ENCODE data around the gene PAX7. TPM values are rescaled to one million over a fixed set of nuclear protein-coding genes. Genes with fewer than 3 reads are reported as not detected.

Gene PAX7
- polyA plus RNA-seq, 4 donors, result 0.02 TPM; not detected in 3

DNA sequence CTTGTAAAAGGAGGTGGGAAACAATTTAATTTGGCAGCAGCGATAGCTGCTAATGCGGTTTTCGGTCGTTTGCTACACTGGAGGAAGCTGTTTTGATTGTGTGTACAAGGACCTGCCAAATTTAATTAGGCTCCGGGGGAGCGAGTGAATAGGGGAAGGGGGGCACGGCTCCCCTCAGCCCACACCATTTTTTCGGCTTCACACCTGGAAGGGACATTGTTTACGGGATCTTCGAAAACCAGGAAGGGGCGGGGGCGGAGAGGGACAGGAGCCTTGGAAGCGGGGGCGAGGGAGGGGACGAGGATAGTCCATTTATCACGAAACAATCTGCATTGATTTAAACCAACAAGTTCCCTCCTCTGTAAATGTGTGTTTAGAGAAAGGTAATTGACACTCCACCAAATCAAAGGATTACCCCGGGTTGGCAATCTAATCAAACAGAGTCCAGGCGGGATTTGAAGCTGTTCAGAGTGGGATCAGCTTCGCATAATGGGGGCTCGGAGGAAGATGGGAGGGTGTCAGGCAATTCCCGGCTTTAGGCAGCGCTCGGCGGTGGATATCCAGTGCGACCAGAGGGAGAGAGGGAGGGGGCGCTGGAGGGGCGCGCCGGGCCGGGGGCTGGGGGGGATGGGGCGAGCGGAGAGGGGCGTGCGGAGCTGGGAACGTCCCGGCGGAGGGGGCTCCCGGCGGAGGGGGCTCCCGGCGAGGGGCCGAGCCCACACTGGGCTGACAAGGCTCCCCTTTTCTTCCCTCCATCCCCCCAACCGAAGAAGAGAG is 9.8 kb downstream of the PAX7 start:
- no peak for DNase-seq (ENCODE audit: low read depth in 4 of 4, low spot score in 2 of 4)

DNA sequence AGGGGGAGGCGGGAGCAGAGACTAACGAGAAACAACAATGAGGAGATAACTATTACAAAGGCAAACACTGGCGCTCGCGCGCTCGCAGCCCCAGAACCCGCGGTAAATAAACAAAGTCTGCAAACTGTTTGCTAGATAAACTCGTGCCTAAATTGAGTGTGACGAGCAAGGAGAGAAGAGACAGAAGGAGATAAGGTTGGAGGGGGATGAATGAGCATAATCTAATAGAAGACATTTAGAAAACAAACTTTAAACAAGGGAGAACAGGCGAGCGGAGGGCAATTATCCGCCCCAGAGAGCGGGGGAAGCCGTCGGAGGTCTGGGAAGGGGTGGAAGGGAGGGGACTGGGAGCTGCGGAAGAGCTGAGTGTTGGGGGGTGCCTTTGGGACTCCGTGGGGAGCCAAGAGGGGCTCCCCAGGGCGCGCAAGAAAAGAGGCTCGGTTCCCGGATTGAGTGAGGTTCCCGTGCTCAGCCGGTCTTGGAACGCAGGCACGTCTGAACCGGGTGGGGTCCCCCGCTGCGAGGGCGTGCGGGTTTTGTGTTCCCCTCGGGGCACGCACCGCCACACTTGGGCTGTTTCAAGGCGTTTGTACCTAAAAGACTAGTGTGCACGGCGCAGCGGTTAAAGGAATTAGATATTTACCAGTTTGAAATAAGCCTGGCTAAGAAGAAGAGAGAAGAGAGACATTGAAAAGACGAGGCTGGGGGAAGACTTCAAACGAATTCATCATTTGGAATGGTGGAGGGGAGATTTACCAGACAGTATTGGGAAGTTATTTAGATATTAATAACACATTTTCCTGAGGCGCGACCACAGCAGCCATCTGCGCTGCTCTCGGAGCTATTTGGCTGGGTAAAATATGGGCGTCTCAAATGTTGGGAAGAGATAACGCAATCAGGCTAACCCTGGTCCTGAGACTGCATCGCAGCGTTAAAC is 10.6 kb downstream of the PAX7 start:
- no peak for DNase-seq (ENCODE audit: low read depth in 4 of 4, low spot score in 2 of 4)

DNA sequence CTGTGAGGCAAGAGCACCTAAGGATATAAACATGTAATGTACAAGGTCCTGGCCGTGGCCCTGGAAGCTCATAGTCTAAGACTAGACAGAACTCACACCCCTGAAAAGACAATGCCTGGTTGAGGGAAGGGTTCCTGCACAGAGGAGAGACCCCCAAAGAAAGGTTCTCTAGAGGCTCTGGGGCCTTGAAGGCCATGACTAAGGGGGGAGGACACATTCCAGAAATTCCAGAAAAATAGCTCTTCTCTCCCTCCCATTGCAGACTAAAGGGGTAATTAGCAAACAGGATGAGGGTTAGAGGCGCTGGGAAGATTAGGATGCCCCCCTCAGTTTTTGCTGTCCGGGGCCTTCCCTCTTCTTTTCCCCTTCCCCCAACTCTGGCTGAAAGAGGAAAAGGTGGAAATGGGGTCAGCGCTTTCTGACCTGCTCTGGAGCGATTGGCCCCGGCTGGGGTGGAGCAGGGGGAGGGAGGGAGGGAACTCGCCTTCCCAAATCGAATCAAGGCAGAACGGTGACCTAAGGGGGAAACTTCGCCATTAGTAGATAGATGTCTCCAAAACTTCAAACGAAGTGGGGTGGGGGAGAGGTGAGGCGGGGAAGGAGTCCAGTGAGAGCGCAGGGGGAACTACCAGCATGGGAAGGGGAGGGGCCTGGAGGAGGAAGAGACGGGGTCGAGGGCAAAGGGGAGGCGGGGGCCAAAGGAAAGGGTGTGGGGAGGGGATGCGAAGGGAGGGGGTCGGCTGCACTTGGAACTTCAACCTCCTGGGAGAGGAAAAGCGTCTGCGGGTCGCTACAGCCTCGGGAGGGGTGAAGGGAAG is 11.8 kb downstream of the PAX7 start:
- no peak for DNase-seq (ENCODE audit: low read depth in 4 of 4, low spot score in 2 of 4)

DNA sequence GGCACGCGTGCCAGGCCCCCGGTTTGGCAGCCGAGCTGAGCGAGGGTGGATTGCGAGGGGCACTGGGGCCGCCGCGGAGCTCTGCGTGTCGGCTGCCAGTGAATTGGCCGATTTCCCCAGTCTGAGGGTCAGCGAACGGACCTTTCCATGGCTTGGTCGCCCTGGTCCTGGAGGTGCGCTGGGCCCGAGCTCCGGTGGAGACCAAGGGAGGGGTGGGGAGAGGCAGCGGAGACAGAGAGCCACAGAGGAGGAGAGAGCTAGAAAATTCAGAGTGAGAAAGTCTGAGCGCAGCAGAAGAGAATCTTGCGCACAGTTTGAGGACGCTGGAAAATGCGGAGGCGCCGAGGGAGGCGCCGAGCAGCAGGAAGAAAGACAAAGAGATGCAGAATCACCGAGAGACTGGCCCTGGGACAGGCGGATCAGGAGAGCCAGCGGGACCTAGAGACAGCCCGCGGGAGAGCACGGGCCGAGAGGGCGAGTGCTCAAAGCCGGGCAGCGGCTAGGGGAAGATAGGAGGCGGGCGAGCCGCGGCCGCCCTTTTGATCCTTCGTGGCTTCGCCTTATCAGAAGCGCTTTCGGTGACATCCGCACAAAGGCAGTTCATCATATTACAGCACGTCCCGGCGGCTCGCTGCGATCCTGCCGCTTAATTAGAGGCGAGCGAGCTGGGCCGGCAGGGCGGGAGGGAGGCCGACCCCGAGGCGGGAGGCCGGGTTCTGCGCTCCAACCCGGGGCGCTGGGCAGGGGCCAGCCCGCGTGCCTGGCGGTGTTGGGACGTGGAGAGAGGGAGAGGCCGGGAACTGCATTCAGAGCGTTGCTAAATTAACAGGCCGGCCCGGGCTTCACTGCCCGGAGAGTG is 12.7 kb downstream of the PAX7 start:
- no peak for DNase-seq (ENCODE audit: low read depth in 4 of 4, low spot score in 2 of 4)

DNA sequence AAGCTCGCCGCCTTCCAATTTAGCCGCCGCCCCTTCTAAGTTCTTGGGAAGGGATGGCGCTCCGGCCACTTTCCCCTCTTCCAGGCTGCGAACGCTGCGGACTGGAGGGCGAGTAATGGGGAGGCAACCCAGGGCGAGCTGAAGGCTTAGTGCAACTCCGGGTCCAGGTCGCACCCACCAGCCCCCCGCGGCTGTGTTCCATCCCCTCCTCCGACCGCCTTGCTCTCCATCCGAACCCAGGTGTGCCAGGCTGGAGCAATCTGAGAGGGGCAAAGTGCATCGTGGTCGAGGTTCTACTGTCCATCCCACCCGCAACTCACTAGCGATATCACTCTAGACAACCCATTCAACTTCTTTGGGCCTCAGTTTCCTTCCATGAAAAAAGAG is 13.4 kb downstream of the PAX7 start:
- DNase-seq (ENCODE audit: low read depth in 4 of 4, low spot score in 2 of 4), result no peak

DNA sequence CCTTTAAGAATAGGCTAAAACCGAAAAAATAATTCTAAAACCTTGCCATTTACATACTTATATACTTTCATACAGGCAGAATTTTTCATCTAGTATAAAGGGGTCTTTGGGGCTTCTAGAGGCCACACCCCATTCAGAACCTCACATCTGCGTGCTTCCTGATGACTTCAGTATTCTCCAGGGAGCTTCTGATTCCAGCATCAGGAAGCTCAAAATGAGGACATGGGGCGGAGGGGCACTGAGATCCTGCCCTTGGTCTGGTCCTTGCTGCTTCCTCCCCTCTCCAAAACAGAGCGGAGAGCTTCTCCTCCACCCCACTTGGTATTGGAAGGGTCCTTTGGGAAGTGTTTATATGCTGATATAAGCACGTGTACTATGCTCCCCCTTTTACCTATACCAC is 13.8 kb downstream of the PAX7 start:
- DNase-seq (ENCODE audit: low read depth in 4 of 4, low spot score in 2 of 4), result no peak

DNA sequence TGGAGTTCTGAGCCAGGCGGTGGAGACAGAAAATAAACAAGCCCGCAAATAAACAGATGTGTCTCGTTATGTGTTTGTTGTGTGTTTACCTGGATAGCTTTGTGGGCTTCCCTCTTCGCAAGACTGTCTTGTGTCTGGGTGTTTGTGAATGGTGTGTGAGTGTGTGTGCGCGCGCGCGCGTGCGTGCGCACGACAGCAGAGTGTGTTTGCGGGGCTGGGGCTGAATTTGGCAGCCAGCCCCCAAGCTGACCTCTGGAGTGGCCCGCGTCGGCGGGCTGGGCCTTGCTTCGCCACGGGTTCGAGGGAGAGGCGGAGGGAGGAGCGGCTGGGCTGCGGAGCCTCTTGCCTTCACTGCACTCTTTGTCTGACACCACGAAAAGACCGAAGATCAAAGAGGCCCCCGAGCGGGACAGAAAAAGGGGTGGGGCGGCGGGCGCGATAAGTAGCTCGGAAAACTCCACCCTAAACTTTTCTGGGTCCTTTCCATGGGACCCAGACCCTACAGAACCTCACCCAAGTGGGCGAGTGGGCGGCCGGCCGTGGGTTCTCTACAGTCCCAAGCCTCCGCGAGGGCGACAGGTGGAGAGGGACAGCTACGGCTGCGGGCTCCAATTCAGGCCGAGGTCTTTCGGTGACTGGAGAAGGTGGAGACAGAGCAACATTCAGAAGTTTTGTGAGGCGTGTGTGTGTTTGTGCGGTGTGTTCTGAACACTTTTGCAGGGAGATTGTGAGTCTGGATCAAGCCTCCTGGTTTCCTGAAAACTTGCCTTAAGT is 14.5 kb downstream of the PAX7 start:
- no peak for DNase-seq (ENCODE audit: low read depth in 4 of 4, low spot score in 2 of 4)

DNA sequence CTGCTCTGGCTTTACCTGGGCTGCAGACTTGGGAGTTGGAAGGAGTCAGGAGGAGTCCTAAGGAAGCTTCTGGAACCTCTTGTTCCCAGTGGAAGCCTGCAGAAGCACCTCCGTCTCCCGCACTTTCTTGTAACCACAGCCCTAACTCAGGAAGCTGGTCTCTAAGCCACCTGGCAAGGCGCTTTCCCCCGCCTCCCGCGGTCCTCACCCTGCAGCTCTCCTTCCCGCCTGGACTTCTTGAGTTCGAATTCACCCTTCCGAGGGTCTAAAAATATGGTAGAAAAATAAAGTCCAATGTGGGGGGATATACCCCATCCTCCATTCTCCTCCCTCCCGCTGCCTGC is 15.1 kb downstream of the PAX7 start:
- DNase-seq (ENCODE audit: low read depth in 4 of 4, low spot score in 2 of 4), result no peak

DNA sequence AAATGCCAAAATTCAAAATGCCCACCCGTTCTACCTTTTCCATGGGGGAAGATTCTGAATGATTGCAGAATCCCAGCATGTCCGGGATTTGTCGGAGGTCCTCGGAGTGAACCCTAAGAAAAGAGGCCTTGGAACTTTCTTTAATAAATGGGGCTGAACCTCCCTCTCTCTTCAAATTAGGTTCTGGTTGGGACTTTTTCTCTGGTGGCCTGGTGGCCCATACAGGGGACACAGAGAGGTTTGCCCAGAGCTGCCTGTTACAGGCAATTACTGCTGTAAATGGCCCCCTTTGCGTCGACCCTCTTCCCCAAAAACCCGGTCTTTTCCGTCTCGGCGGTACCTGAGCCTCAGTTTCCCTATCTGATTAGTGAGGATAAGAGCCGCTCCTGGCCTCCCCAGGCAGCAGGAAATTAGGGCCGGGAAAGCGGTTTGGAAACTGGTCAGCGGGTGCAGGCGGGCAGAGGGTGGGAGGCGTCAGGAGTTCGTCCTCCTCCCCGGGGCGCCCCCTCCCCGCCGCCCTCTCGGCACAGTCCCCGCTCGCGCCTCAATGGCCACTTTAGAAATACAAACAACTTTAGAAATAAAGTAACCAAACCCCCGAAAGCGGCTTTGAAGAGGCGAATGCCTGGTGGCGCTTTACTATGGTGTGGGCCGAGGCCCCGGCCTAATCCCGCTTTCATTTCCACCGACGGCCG is 15.6 kb downstream of the PAX7 start:
- no peak for DNase-seq (ENCODE audit: low read depth in 4 of 4, low spot score in 2 of 4)

DNA sequence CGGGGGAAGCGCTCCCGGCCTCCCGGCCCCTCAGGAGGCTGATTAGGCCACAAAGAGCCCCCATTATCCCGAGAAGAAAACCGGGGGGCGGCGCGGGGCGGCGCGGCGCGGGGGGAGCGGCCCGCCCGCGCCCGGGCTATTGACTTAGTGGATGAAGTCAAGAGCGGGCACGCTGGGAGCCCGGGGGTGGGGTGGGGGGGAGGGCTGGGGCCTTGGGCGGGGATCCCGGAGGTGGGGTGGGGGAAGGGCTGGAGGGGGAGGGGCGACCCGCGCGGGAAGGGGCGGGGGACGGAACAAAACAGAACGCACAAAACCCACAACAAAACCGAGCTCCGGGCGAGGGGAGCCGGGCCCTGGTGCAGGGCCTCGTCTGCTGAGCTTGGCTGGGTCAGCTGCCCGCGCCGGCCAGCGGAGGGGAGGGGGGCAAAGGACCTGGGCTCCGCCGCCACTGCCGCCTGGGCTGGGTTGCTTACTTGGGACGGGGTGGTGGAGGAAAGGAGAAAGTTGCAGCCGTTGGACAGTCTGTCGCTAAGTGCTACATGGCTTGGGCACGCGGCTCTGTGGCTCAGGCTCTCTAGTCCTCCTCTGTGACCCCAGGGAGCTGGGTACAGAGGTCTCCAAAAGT is 16.3 kb downstream of the PAX7 start:
- no peak for DNase-seq (ENCODE audit: low read depth in 4 of 4, low spot score in 2 of 4)

DNA sequence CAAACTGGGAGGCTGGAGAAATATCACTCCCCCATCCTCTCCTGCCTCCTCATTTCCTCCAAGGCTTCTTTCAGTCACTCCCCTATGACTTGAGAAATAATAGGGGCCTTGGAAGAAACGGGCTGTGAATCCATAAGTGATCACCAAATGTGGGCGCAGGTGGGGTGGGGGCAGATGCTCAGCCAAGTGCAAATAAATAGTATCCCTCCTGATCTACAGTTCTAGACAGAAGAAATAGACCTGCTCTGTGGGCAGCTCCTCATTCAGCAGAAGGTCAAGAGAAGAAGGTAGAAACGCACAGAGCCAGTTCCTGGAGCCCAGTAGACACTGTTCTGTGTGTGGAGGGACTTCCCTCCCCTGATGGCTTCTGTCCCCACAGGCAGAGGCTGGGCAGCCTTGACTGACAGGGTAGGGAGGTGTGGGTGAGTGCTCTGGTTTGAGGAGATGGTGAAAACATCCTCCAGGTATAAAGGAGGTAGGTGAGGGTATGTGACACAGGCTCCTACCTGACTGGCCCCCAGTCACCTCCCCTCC is 17.1 kb downstream of the PAX7 start:
- DNase-seq (ENCODE audit: low read depth in 4 of 4, low spot score in 2 of 4), result no peak

DNA sequence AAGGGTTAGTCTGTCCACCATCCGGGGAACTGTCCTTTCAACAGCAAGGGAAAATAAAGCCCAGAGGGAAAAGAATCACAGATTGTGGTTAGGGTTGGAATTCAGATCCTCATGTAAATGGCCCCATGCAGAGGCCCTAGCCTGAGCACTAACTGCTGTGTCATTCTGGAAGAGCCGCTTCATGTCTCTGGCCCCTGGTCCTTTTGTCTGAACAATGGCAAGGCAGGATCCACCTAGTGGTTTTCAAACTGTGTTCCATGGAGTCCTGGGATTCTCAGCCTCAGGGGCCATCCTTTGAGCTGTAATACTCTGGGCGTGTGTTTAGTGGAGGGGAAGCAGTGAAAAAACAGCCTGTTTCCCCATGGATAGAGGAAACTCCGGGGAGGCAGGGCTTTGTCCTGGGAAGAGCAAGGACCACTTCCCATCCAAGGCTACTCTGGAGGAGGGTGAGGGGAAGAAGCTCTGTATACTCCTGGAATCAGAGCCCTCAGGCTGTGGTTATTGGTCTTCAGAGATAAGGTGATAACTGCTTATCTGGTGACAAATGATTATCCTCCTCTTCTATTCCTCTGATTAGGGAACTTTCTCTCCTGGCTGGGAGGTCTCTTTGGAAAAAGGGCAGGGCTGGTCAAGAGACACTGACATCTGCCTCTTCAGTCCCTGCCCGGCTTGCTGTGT is 19.2 kb downstream of the PAX7 start:
- DNase-seq (ENCODE audit: low read depth in 4 of 4, low spot score in 2 of 4), result no peak

DNA sequence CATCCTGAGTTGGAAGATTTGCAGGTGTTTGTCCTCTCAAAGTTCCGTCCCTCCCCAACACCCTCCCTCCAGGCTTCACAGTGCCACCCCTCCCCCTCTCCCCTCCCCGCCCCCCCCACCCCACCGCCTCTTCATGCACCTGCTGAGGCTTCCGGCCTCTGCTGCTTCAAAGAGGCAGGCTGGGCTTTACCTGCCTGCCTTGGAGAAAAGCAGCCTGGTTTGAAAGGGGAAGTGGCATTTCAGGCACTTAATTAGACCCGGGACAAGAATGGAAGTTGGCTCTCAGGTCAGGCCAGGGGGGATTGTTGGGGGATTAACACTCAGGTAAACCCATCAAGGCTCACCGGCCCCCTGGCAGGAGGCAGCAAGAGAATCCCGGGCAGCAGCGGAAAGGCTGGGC is 21.1 kb downstream of the PAX7 start:
- no peak for DNase-seq (ENCODE audit: low read depth in 4 of 4, low spot score in 2 of 4)

DNA sequence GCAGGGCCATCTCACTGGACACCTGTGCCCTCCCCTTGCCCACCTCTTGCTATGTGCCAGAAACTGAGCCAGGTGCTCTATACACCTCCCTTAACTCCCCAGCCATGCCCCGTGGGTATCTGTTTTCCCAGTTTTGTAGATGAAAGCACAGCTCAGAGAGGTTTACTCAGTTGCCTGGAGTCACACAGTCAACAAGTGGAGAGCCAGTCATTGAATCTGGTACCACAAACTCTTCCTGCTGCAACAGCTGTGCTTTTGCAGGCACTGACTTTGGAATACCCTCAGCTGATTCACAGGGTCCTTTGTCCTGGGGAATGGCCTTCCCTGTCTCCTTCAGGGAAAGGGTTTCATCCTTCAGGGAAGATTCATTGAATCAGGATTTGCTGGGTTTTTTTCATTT is 22.1 kb downstream of the PAX7 start:
- no peak for DNase-seq (ENCODE audit: low read depth in 4 of 4, low spot score in 2 of 4)

DNA sequence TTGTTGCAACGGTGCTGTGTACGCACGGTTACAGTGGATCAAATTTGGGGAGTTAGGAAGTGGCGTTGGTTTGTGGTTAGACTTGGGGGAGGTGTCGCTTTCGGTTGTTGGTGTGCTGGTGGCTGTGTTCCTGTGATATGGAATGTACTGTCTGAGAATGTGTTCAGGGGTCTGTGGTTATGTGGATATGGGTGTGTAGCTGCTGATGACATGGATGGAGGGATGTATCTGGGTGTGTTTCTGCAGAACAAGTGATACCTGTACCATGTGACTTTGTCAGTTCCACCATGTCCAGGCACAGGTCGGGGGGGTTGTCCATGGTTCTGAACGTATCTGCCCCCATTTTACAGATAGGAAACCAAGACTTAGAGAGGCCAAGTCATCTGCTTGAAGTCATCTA is 22.7 kb downstream of the PAX7 start:
- DNase-seq (ENCODE audit: low read depth in 4 of 4, low spot score in 2 of 4), result no peak

DNA sequence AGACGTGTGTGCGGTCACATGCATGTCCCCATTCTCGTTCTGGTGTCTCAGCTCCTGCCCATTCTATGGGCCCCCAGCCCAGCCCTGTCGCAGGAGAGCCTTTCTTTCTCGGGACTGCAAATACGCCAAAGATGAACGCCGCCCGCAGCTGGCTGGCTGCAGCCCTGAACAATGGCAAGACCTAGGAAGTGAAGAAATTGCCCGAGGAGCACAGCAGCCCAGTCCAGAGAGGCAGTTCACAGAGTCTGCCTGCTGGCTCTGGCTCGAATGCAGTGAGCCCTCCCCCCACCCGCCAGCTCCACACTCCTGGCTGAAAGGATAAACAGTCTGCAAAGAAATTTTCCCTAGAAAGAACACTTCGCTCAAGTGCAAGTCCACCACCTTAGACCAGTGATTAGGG is 23.3 kb downstream of the PAX7 start:
- no peak for DNase-seq (ENCODE audit: low read depth in 4 of 4, low spot score in 2 of 4)

DNA sequence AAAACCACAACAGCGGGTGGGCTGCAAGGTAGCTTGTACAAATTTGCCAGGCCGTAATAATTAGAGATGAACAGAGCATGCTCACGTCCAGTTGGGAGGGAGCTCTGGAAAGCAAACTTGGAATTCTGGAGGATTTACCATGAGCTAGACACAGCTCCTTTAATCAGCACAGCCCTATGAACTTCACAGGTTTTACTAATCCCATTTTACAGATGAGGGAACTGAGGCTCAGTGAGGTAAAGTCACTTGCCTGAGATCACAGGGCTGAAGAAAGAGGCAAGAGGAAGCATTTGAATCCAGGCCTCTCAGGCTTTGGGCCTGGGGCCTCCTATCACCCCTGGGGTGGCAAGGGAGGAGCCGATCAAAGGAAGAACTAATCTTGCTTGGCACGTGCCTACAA is 24.0 kb downstream of the PAX7 start:
- DNase-seq (ENCODE audit: low read depth in 4 of 4, low spot score in 2 of 4), result no peak
